Activated CD8-positive, alpha-beta T cell treated with anti-CD3 and anti-CD28 coated beads for 36 hours (primary cell): ENCODE measurements around the gene GRXCR2. TPM values are rescaled to one million over a fixed set of nuclear protein-coding genes. Genes with fewer than 3 reads are reported as not detected.

Experiments
- ATAC-seq: fragments of 200-7000 bp; cut with Tn5 transposase; one replicate; pipeline ENCODE4 v1.10.0; 2021; ENCODE audit warnings: mild to moderate bottlenecking, moderate library complexity
- CTCF ChIA-PET: fragments of 350-600 bp; sonication (Branson Sonifier 250); formaldehyde crosslinking; loops from one replicate; lab custom pipeline; 2021; ENCODE audit warnings: antibody characterized with exemption; lab: Charles Lee
- POLR2A ChIA-PET: fragments of 350-600 bp; sonication (Branson Sonifier 250); formaldehyde crosslinking; loops from one replicate; lab custom pipeline; 2021; ENCODE audit warnings: antibody characterized with exemption; lab: Charles Lee
- DNase-seq: peaks from one replicate; pipeline ENCODE4 v3.0.0-alpha.2; 2020
- H3K27ac Mint-ChIP-seq: one replicate; pipeline ENCODE4 v1.8.0; 2021; ENCODE audit warnings: mild to moderate bottlenecking, mixed read lengths
- H3K27me3 Mint-ChIP-seq: one replicate; pipeline ENCODE4 v1.8.0; 2021; ENCODE audit warnings: mixed read lengths
- H3K36me3 Mint-ChIP-seq: one replicate; pipeline ENCODE4 v1.8.0; 2021; ENCODE audit warnings: low read depth, mixed read lengths
- H3K4me1 Mint-ChIP-seq: one replicate; pipeline ENCODE4 v1.8.0; 2021; ENCODE audit warnings: low read depth, mixed read lengths
- H3K4me3 Mint-ChIP-seq: one replicate; pipeline ENCODE4 v1.8.0; 2021; ENCODE audit warnings: mild to moderate bottlenecking, moderate library complexity, mixed read lengths
- H3K9me3 Mint-ChIP-seq: one replicate; pipeline ENCODE4 v1.8.0; 2021; ENCODE audit warnings: mixed read lengths
- CTCF ChIP-seq: fragments of 200-600 bp; IDR thresholded peaks from one replicate; pipeline ENCODE4 v1.8.0; 2022; ENCODE audit warnings: antibody characterized with exemption, mild to moderate bottlenecking
- intact Hi-C: fragments of 100-400 bp; cut with micrococcal nuclease; formaldehyde crosslinking; loops from one replicate; pipeline ENCODE4 v1.10.0; 2022
- total RNA-seq, 2 experiments: library from RNA; stranded (reverse); gene quantifications; one replicate each; pipeline ENCODE4 v1.2.3, GENCODE V29; 2021

GRXCR2 gene
- total RNA-seq, 2 experiments from 2014 or later, result not detected

DNA sequence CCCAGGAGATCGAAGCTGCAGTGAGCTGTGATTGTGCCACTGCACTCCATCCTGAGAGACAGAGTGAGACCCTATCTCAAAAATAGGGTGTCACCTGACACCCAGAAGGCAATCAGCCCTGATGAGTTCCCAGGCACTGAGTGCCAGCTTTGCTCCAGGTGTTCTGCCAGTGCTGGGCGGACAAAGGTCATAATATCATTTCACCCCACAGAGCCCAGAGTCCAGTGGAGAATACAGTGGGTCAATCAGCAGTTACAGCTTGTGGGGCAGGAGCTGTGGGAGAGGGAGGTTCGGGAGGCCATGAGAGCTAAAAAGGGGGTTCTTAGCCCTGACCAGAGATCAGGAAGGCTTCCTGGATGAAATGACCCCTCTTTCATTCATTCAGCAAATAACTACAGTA, 39.2 kb upstream of the GRXCR2 start:
- H3K4me3 Mint-ChIP-seq, result no peak overlapping the region
- H3K27ac Mint-ChIP-seq, result no peak overlapping the region
- no peaks in the 10 kb centered on the region for H3K4me1 Mint-ChIP-seq
- no peaks in the 10 kb centered on the region for H3K27me3 Mint-ChIP-seq
- POLR2A ChIA-PET, result no interaction called here
- intact Hi-C loops, result no loop called here
- TF ChIP-seq CTCF, result no peak
- H3K36me3 Mint-ChIP-seq, result no peaks in the 10 kb centered on the region
- CTCF ChIA-PET, result interaction anchor here (0.6 kb wide), 1 partner anchor 125 kb away, joined by 3 read pairs; no protein-coding TSS in a partner anchor
- DNase-seq, result no peak
- no peaks in the 10 kb centered on the region for H3K9me3 Mint-ChIP-seq
- no peak for ATAC-seq

GRCh38 chr5:145911164-145911563, 38.4 kb upstream of the GRXCR2 start:
- CTCF ChIA-PET, result no interaction called here
- Mint-ChIP-seq H3K27me3 (peaks cover 2% of the 10 kb centered on the region), H3K27ac (no peak overlapping the region), H3K4me1 (no peaks in the 10 kb centered on the region), H3K4me3 (no peak overlapping the region), H3K9me3 (no peaks in the 10 kb centered on the region), H3K36me3 (no peaks in the 10 kb centered on the region)
- intact Hi-C loops, result no loop called here
- TF ChIP-seq CTCF, result no peak
- ATAC-seq (no peak), DNase-seq (no peak)
- POLR2A ChIA-PET, result no interaction called here

- Mint-ChIP-seq H3K4me3 (no peak overlapping the region), H3K9me3 (no peaks in the 10 kb centered on the region), H3K27me3 (peaks cover 2% of the 10 kb centered on the region), H3K4me1 (no peaks in the 10 kb centered on the region), H3K36me3 (no peaks in the 10 kb centered on the region), H3K27ac (no peak overlapping the region)
- intact Hi-C loops, result no loop called here
- DNase-seq, result no peak
- POLR2A ChIA-PET, result no interaction called here
- no peak for ATAC-seq
- no peak for TF ChIP-seq CTCF
- CTCF ChIA-PET, result interaction anchor here (1.0 kb wide), 1 partner anchor 142 kb away, joined by 3 read pairs; no protein-coding TSS in a partner anchor
Observed at GRCh38 chr5:145908206-145908960, 35.6 kb upstream of the GRXCR2 start.

GRCh38 chr5:145906401-145906800, 33.6 kb upstream of the GRXCR2 start:
- intact Hi-C loops, result no loop called here
- ChIA-PET POLR2A (no interaction called here), CTCF (interaction anchor here (0.8 kb wide), 1 partner anchor 10 kb away, joined by 3 read pairs; no protein-coding TSS in a partner anchor)
- Mint-ChIP-seq H3K27ac (no peak overlapping the region), H3K9me3 (no peaks in the 10 kb centered on the region), H3K4me3 (no peak overlapping the region), H3K27me3 (peaks cover 2% of the 10 kb centered on the region), H3K36me3 (no peaks in the 10 kb centered on the region), H3K4me1 (no peaks in the 10 kb centered on the region)
- ATAC-seq (no peak), DNase-seq (no peak)
- no peak for TF ChIP-seq CTCF

DNA sequence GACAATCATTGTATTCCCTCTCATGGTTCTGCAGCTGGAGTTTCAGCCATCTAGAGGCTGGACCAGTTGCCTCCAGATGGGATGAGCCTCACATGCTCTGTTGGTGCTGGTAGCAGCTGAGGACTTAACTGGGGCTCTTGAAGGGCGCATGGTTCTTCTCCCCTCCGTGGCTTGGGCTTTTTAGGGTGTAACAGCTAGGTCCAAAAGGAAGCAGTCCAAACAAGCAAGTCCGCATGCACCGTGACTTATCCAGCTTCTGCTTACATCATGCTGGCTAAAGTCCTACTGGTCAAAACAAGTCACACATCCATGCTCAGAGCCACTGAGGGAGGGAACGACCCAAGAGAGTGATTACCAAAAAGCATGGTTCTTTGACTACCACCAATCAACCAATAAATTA, 31.9 kb upstream of the GRXCR2 start:
- Mint-ChIP-seq H3K4me3 (no peak overlapping the region), H3K4me1 (no peaks in the 10 kb centered on the region), H3K27me3 (peaks cover 2% of the 10 kb centered on the region), H3K9me3 (peaks cover 1% of the 10 kb centered on the region), H3K36me3 (no peaks in the 10 kb centered on the region), H3K27ac (no peak overlapping the region)
- ATAC-seq (no peak), DNase-seq (no peak)
- TF ChIP-seq CTCF, result no peak
- intact Hi-C loops, result no loop called here
- CTCF ChIA-PET, result no interaction called here
- POLR2A ChIA-PET, result no interaction called here
